Lung (tissue), 12 donors: ENCODE measurements around the gene ATP10A. TPM values are rescaled to one million over a fixed set of nuclear protein-coding genes. Genes with fewer than 3 reads are reported as not detected.

Experiments used
- ATAC-seq: fragments of 200-7000 bp; cut with Tn5 transposase; one replicate; pipeline ENCODE4 v1.9.1; 2020; ENCODE audit warnings: moderate number of reproducible peaks; ENCODE audit not compliant: insufficient read depth, low FRiP score
- DNase-seq, 3 donors: peaks; one replicate each; pipeline ENCODE4 v3.0.0-alpha.2; 2013 to 2017
- H3K27ac ChIP-seq, 2 donors: one replicate each; pipeline ENCODE4 v1.5.1; 2013; ENCODE audit warnings: mild to moderate bottlenecking in 2 of 2, moderate library complexity in 2 of 2, control low read depth in 1 of 2, inconsistent platforms in 1 of 2, low read depth in 1 of 2, low read length in 1 of 2
- H3K27me3 ChIP-seq, 3 donors: one replicate each; pipeline ENCODE4 v1.5.1; 2013; ENCODE audit warnings: low read length in 2 of 3; ENCODE audit not compliant: control insufficient read depth in 3 of 3, insufficient read depth in 3 of 3
- H3K36me3 ChIP-seq, 4 donors: one replicate each; pipeline ENCODE4 v1.5.1; 2013; ENCODE audit warnings: low read length in 4 of 4, mild to moderate bottlenecking in 1 of 4, moderate library complexity in 1 of 4; ENCODE audit not compliant: control insufficient read depth in 4 of 4, insufficient read depth in 4 of 4
- H3K4me1 ChIP-seq, 5 donors: one replicate each; pipeline ENCODE4 v1.5.1; 2013; ENCODE audit warnings: low read length in 5 of 5, mild to moderate bottlenecking in 2 of 5, moderate library complexity in 1 of 5; ENCODE audit not compliant: control insufficient read depth in 5 of 5, insufficient read depth in 5 of 5
- H3K4me3 ChIP-seq: one replicate; pipeline ENCODE4 v1.5.1; 2013; ENCODE audit warnings: mild to moderate bottlenecking, control low read depth, moderate library complexity
- H3K9ac ChIP-seq, 2 donors: one replicate each; pipeline ENCODE4 v1.5.1; 2013; ENCODE audit warnings: low read length in 2 of 2, control low read depth in 1 of 2; ENCODE audit not compliant: insufficient read depth in 1 of 2
- H3K9me3 ChIP-seq, 4 donors: one replicate each; pipeline ENCODE4 v1.5.1; 2013; ENCODE audit warnings: low read length in 3 of 4, mild to moderate bottlenecking in 1 of 4, moderate library complexity in 1 of 4; ENCODE audit not compliant: control insufficient read depth in 4 of 4, insufficient read depth in 3 of 4
- WGBS, 2 donors: extraction: QIAGEN DNeasy Blood & Tissue Kit; methylation state at CpG; one replicate each; pipeline ENCODE4 v1.1.7; 2013; 5-methylcytosine and 5-hydroxymethylcytosine counted together
- polyA plus RNA-seq, 2 donors: library from polyadenylated mRNA; stranded (reverse); fragments of 200-250 nt; gene quantifications; one replicate each; pipeline ENCODE4 v1.2.1, GENCODE V29; 2013
- total RNA-seq, 2 donors: library from RNA; depleted of rRNA in 1 of 2; stranded (reverse); fragments of >200 nt in 1 of 2; gene quantifications; one replicate each; pipeline ENCODE4 v1.2.1, GENCODE V29; 2014 to 2021
- TF ChIP-seq, protein P1 (sequence below): IDR thresholded peaks from 2 replicates; pipeline ENCODE4 v1.5.1; 2012; ENCODE audit warnings: mild to moderate bottlenecking; ENCODE audit errors: control extremely low read depth, extremely low read depth
- donor health status: control.
- donor health status: control.
- donor health status: Bipolar disorder and iron deficiency.
- donor health status: healthy.
- donor health status: DM: yes; HTN: yes; CAD: no.

ATP10A gene
- total and polyA plus RNA-seq, 4 donors = 4.5 to 33.7 (median 6.2) TPM

GRCh38 chr15:25846377-25846776, 16.8 kb downstream of the ATP10A start:
- DNase-seq (no peak), ATAC-seq (no peak)
- Histone ChIP-seq H3K27ac (no peak overlapping the region), H3K9me3 (no peaks in the 10 kb centered on the region), H3K9ac (no peak overlapping the region), H3K27me3 (no peaks in the 10 kb centered on the region), H3K4me1 (peaks cover 0 to 14% (median 4%) of the 10 kb centered on the region in 5 donors), H3K36me3 (no peaks in the 10 kb centered on the region), H3K4me3 (no peak overlapping the region)
- TF ChIP-seq, protein P1, sequence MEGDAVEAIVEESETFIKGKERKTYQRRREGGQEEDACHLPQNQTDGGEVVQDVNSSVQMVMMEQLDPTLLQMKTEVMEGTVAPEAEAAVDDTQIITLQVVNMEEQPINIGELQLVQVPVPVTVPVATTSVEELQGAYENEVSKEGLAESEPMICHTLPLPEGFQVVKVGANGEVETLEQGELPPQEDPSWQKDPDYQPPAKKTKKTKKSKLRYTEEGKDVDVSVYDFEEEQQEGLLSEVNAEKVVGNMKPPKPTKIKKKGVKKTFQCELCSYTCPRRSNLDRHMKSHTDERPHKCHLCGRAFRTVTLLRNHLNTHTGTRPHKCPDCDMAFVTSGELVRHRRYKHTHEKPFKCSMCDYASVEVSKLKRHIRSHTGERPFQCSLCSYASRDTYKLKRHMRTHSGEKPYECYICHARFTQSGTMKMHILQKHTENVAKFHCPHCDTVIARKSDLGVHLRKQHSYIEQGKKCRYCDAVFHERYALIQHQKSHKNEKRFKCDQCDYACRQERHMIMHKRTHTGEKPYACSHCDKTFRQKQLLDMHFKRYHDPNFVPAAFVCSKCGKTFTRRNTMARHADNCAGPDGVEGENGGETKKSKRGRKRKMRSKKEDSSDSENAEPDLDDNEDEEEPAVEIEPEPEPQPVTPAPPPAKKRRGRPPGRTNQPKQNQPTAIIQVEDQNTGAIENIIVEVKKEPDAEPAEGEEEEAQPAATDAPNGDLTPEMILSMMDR = no peak
- WGBS, 2 donors = 70 to 76% methylated on average over 7 of the region's 7 CpGs

DNA sequence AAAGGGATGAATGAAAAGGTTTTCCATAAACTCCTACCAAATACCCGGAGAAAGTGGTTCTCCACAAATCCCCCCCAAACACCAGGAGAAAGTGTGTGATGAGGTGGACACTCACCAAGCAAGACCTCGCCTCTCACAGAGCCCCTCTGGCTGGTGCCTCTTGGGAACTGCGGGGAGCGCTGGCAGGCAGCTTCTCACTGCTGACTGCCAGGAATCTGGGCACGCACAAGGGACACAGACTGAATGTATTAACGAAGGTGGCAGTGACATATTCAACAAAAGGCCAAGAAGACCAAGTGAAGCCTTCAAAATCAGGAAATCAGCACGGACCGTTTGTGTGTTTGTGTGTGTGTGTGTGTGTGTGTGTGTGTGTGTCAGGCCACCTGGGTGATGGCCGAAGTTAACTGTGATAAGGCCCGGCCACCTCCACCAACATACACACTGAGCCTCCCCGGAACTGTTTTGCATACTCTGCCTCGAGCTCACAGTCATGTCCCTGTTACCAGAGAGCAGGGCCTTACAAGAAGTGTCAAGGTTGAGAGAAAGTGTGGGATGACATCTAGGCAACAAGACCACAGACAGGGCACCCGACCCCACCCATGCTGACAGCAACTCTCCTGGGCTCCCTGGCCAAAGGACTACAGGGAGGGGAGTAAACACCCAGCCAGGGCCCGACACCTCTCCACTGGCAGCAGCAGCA, 18.0 kb downstream of the ATP10A start:
- Histone ChIP-seq H3K27ac (no peak overlapping the region), H3K4me1 (peaks cover 0 to 12% (median 4%) of the 10 kb centered on the region in 5 donors), H3K4me3 (no peak overlapping the region), H3K27me3 (no peaks in the 10 kb centered on the region), H3K9ac (no peak overlapping the region), H3K36me3 (no peaks in the 10 kb centered on the region), H3K9me3 (no peaks in the 10 kb centered on the region)
- WGBS, 2 donors = 79 to 85% methylated on average over 14 of the region's 14 CpGs
- TF ChIP-seq, protein P1 = no peak
- no peak for DNase-seq
- ATAC-seq = no peak

GRCh38 chr15:25844542-25844941, 18.6 kb downstream of the ATP10A start:
- Histone ChIP-seq H3K27ac (peak overlapping the region in 1 of 2 donors; percentile 26), H3K36me3 (no peaks in the 10 kb centered on the region), H3K9me3 (no peaks in the 10 kb centered on the region), H3K4me3 (no peak overlapping the region), H3K27me3 (peaks cover 0 to 3% (median 0%) of the 10 kb centered on the region in 3 donors), H3K9ac (no peak overlapping the region), H3K4me1 (peaks cover 0 to 9% (median 4%) of the 10 kb centered on the region in 5 donors)
- DNase-seq (no peak), ATAC-seq (no peak)
- WGBS, 2 donors = 86 to 91% methylated on average over 6 of the region's 6 CpGs
- TF ChIP-seq, protein P1 = no peak

GRCh38 chr15:25844076-25844475, 19.1 kb downstream of the ATP10A start:
- WGBS, 2 donors = 88 to 90% methylated on average over 7 of the region's 7 CpGs
- Histone ChIP-seq H3K36me3 (no peaks in the 10 kb centered on the region), H3K4me3 (no peak overlapping the region), H3K9ac (no peak overlapping the region), H3K9me3 (no peaks in the 10 kb centered on the region), H3K27ac (no peak overlapping the region), H3K4me1 (peaks cover 0 to 8% (median 0%) of the 10 kb centered on the region in 5 donors), H3K27me3 (peaks cover 0 to 3% (median 0%) of the 10 kb centered on the region in 3 donors)
- no peak for ATAC-seq
- no peak for DNase-seq
- TF ChIP-seq, protein P1 = no peak
